HG03064 (cell line): ENCODE results near the gene NUP62.

Source experiments
- ATAC-seq: cut with Tn5 transposase; IDR thresholded peaks from one replicate; pipeline ENCODE4 v1.9.1; 2021; ENCODE audit warnings: low read depth; ENCODE audit not compliant: unreplicated experiment

The NUP62 gene

GRCh38 chr19:49907745-49908446 lies 21.4 kb downstream of the NUP62 start:
- ATAC-seq, result no peak

GRCh38 chr19:49906879-49907564 lies 22.3 kb downstream of the NUP62 start:
- no peak for ATAC-seq

GRCh38 chr19:49904136-49904535 lies 25.2 kb downstream of the NUP62 start:
- ATAC-seq, result no peak

- peak; percentile 47 for ATAC-seq
These were observed 32.3 kb downstream of the NUP62 start, which contains the start of gene IL4I1 for GRCh38 chr19:49896863-49897621. IL4I1 (minus strand) TSS chr19:49896887; CDS start chr19:49896160, 727 bp downstream.

- ATAC-seq, result no peak
These were observed 33.6 kb downstream of the NUP62 start for GRCh38 chr19:49895566-49896297.

GRCh38 chr19:49894879-49895565 lies 34.3 kb downstream of the NUP62 start:
- ATAC-seq, result no peak

- ATAC-seq, result no peak
These were observed 35.2 kb downstream of the NUP62 start for GRCh38 chr19:49894011-49894664.

- no peak for ATAC-seq
These were observed 36.6 kb downstream of the NUP62 start for GRCh38 chr19:49892716-49893115.

- ATAC-seq, result no peak
These were observed 37.9 kb downstream of the NUP62 start for GRCh38 chr19:49891393-49891792.

GRCh38 chr19:49890349-49891311 lies 38.7 kb downstream of the NUP62 start:
- ATAC-seq, result no peak

GRCh38 chr19:49889687-49890348 lies 39.5 kb downstream of the NUP62 start:
- ATAC-seq, result no peak

GRCh38 chr19:49889038-49889686 lies 40.1 kb downstream of the NUP62 start:
- no peak for ATAC-seq

GRCh38 chr19:49888510-49888824 lies 40.8 kb downstream of the NUP62 start:
- ATAC-seq, result no peak

GRCh38 chr19:49887665-49888509 lies 41.4 kb downstream of the NUP62 start:
- no peak for ATAC-seq

- ATAC-seq, result no peak
These were observed 42.2 kb downstream of the NUP62 start for GRCh38 chr19:49887037-49887664.

GRCh38 chr19:49884760-49885159 lies 44.5 kb downstream of the NUP62 start:
- ATAC-seq, result no peak
